AG04449 (cell line): Measurements from ENCODE around the gene UNC13D.

Experiments
- CTCF ChIA-PET: fragments of 350-600 bp; formaldehyde crosslinking; extraction: SDS; loops from one replicate; lab custom pipeline; 2021; ENCODE audit warnings: antibody characterized with exemption; lab: Yijun Ruan, JAX
- POLR2A ChIA-PET: fragments of 400-600, 350-600 bp; formaldehyde crosslinking; extraction: SDS; loops from one replicate; lab custom pipeline; 2020; ENCODE audit warnings: antibody characterized with exemption, inconsistent platforms; lab: Yijun Ruan, JAX
- DNase-seq: peaks from one replicate; pipeline ENCODE4 v3.0.0-alpha.2; 2010; ENCODE audit warnings: low read depth, low spot score
- H3K4me3 ChIP-seq: 2 replicates; pipeline ENCODE4 v1.5.1; 2011; ENCODE audit warnings: low read depth, mild to moderate bottlenecking, control low read depth, low read length
- CTCF ChIP-seq: IDR thresholded peaks from one replicate; pipeline ENCODE4 v1.5.1; 2011; ENCODE audit warnings: mild to moderate bottlenecking, moderate library complexity, low read length, control low read depth, inconsistent platforms; ENCODE audit not compliant: insufficient read depth; ENCODE audit errors: missing control alignments

Gene UNC13D

GRCh38 chr17:75816693-75817092, 27.5 kb downstream of the UNC13D start:
- ChIA-PET POLR2A (no interaction called here), CTCF (interaction anchor here (1.0 to 7.5 kb wide), 4 partner anchors 11 to 67 kb away, joined by 3 to 87 read pairs (median 4); no protein-coding TSS in a partner anchor)
- TF ChIP-seq CTCF = no peak
- H3K4me3 ChIP-seq = no peak overlapping the region
- DNase-seq = no peak

GRCh38 chr17:75815399-75815798, 28.8 kb downstream of the UNC13D start:
- ChIA-PET POLR2A (interaction anchor here (0.6 to 1.3 kb wide), 2 partner anchors 35 to 38 kb away, joined by 3 to 6 read pairs; no protein-coding TSS in a partner anchor), CTCF (interaction anchor here (0.9 to 7.5 kb wide), 8 partner anchors 12 to 66 kb away, joined by 3 to 87 read pairs (median 4); partner anchors contain the start of gene GALK1)
- no peak for TF ChIP-seq CTCF
- DNase-seq = no peak
- no peak overlapping the region for H3K4me3 ChIP-seq

- POLR2A ChIA-PET = interaction anchor here (0.6 to 1.3 kb wide), 2 partner anchors 35 to 39 kb away, joined by 3 to 6 read pairs; no protein-coding TSS in a partner anchor
- CTCF ChIA-PET = interaction anchor here (0.9 to 7.5 kb wide), 7 partner anchors 9 to 61 kb away, joined by 3 to 87 read pairs (median 3); partner anchors contain the start of gene GALK1
- peak; percentile 23 for DNase-seq
- TF ChIP-seq CTCF = no peak
- no peak overlapping the region for H3K4me3 ChIP-seq
These were observed 29.3 kb downstream of the UNC13D start for GRCh38 chr17:75814900-75815373.

GRCh38 chr17:75814021-75814395, 30.2 kb downstream of the UNC13D start:
- TF ChIP-seq CTCF = no peak
- no peak overlapping the region for H3K4me3 ChIP-seq
- POLR2A ChIA-PET = interaction anchor here (1.3 kb wide), 1 partner anchor 34 kb away, joined by 6 read pairs; no protein-coding TSS in a partner anchor
- DNase-seq = no peak
- CTCF ChIA-PET = interaction anchor here (1.5 to 7.5 kb wide), 4 partner anchors 10 to 31 kb away, joined by 3 to 87 read pairs (median 8); no protein-coding TSS in a partner anchor

GRCh38 chr17:75813081-75814020, 30.9 kb downstream of the UNC13D start:
- no peak for DNase-seq
- CTCF ChIA-PET = interaction anchor here (1.5 to 7.5 kb wide), 3 partner anchors 10 to 30 kb away, joined by 3 to 87 read pairs (median 9); no protein-coding TSS in a partner anchor
- POLR2A ChIA-PET = no interaction called here
- no peak for TF ChIP-seq CTCF
- no peak overlapping the region for H3K4me3 ChIP-seq
